Vagina (tissue), 2 donors: Measurements from ENCODE around the gene MYO1G. TPM values are rescaled to one million over a fixed set of nuclear protein-coding genes. Genes with fewer than 3 reads are reported as not detected.

Experiments
- DNase-seq, 2 donors: peaks; one replicate each; pipeline ENCODE4 v3.0.0-alpha.2; 2017; ENCODE audit errors: extremely low spot score in 2 of 2
- H3K27ac ChIP-seq: fragments of 200-600 bp; sonication (generic); one replicate; pipeline ENCODE4 v1.5.1; 2019
- H3K27me3 ChIP-seq: fragments of 200-600 bp; sonication (generic); one replicate; pipeline ENCODE4 v1.5.1; 2019
- H3K36me3 ChIP-seq, 2 donors: fragments of 200-600 bp; sonication (generic); one replicate each; pipeline ENCODE4 v1.5.1; 2017 to 2019
- H3K4me1 ChIP-seq: fragments of 200-600 bp; sonication (generic); one replicate; pipeline ENCODE4 v1.5.1; 2019
- H3K4me3 ChIP-seq, 2 donors: fragments of 200-600 bp; sonication (generic); 1 replicate in 1 of 2; 2 replicates in 1 of 2; pipeline ENCODE4 v1.5.1; 2016 to 2019
- H3K9me3 ChIP-seq: fragments of 200-600 bp; sonication (generic); one replicate; pipeline ENCODE4 v1.5.1; 2019
- CTCF ChIP-seq, 3 experiments: fragments of 450-650 bp in 2 of 3; fragments of 200-600 bp in 1 of 3; sonication (generic) in 1 of 3; IDR thresholded peaks; one replicate each; pipeline ENCODE4 v1.5.1; 2017 to 2019; ENCODE audit warnings: antibody characterized with exemption in 3 of 3, mild to moderate bottlenecking in 2 of 3, moderate library complexity in 2 of 3
- POLR2A ChIP-seq, 2 donors: fragments of 450-650 bp; IDR thresholded peaks; one replicate each; pipeline ENCODE4 v1.6.1; 2017; ENCODE audit warnings: antibody characterized with exemption in 2 of 2, mild to moderate bottlenecking in 2 of 2, moderate library complexity in 2 of 2
- POLR2AphosphoS5 ChIP-seq, 2 donors: sonication (generic); formaldehyde crosslinking; IDR thresholded peaks; one replicate each; pipeline ENCODE4 v1.9.0; 2017; ENCODE audit warnings: antibody characterized with exemption in 2 of 2, mild to moderate bottlenecking in 2 of 2, low read depth in 1 of 2; ENCODE audit not compliant: insufficient read depth in 1 of 2
- intact Hi-C: fragments of 100-400 bp; cut with DNase I; formaldehyde crosslinking; loops from one replicate; pipeline ENCODE4 v1.15.1; 2023
- total RNA-seq: library from RNA; depleted of rRNA; stranded (reverse); fragments of >200 nt; gene quantifications from one replicate; pipeline ENCODE4 v1.2.3, GENCODE V29; 2016

MYO1G gene
- total RNA-seq, 1 donor from 2014 or later, result 5.2 TPM

- intact Hi-C loops, result no loop called here
- DNase-seq, result no peak
- Histone ChIP-seq H3K4me3 (no peak overlapping the region), H3K36me3 (no peaks in the 10 kb centered on the region), H3K27me3 (no peaks in the 10 kb centered on the region), H3K4me1 (peaks cover 22% of the 10 kb centered on the region), H3K27ac (no peak overlapping the region), H3K9me3 (no peaks in the 10 kb centered on the region)
- TF ChIP-seq POLR2AphosphoS5 (IDR thresholded peaks at IDR 0.05; ENCODE audit: insufficient read depth in 1 of 2, low read depth in 1 of 2), result no peak
- no peak for TF ChIP-seq CTCF (IDR thresholded peaks at IDR 0.05)
- no peak for TF ChIP-seq POLR2A (IDR thresholded peaks at IDR 0.05)
Measured at GRCh38 chr7:44990109-44991023, 11.6 kb upstream of the MYO1G start.

- H3K36me3 ChIP-seq, result peaks cover 0 to 11% of the 10 kb centered on the region in 2 donors
- intact Hi-C loops, result loop anchor here (10.0 kb wide), 2 partner anchors 104 to 414 kb away; partner anchors contain the start of genes DDX56 and PURB
- TF ChIP-seq POLR2A (IDR thresholded peaks at IDR 0.05), result no peak
- TF ChIP-seq POLR2AphosphoS5 (IDR thresholded peaks at IDR 0.05; ENCODE audit: insufficient read depth in 1 of 2, low read depth in 1 of 2), result no peak
- no peak for TF ChIP-seq CTCF (IDR thresholded peaks at IDR 0.05)
Measured at GRCh38 chr7:44989132-44989531, 10.3 kb upstream of the MYO1G start.

GRCh38 chr7:44988701-44989100, 9.9 kb upstream of the MYO1G start:
- H3K4me3 ChIP-seq, result no peak overlapping the region
- no peak for TF ChIP-seq CTCF (IDR thresholded peaks at IDR 0.05)
- TF ChIP-seq POLR2AphosphoS5 (IDR thresholded peaks at IDR 0.05; ENCODE audit: insufficient read depth in 1 of 2, low read depth in 1 of 2), result no peak
- no peak for TF ChIP-seq POLR2A (IDR thresholded peaks at IDR 0.05)
- peaks cover 38% of the 10 kb centered on the region for H3K4me1 ChIP-seq
- DNase-seq, result no peak
- intact Hi-C loops, result loop anchor here (10.0 kb wide), 2 partner anchors 104 to 414 kb away; partner anchors contain the start of genes DDX56 and PURB
- H3K9me3 ChIP-seq, result no peaks in the 10 kb centered on the region
- H3K36me3 ChIP-seq, result peaks cover 0 to 15% of the 10 kb centered on the region in 2 donors
- H3K27me3 ChIP-seq, result no peaks in the 10 kb centered on the region
- H3K27ac ChIP-seq, result no peak overlapping the region

More at GRCh38 chr7:44989132-44989531, 10.3 kb upstream of the MYO1G start:
- no peaks in the 10 kb centered on the region for H3K9me3 ChIP-seq
- peaks cover 35% of the 10 kb centered on the region for H3K4me1 ChIP-seq
- no peak overlapping the region for H3K4me3 ChIP-seq
- no peak overlapping the region for H3K27ac ChIP-seq
- no peaks in the 10 kb centered on the region for H3K27me3 ChIP-seq
- DNase-seq, result no peak

GRCh38 chr7:44987996-44988395, 9.2 kb upstream of the MYO1G start:
- Histone ChIP-seq H3K9me3 (no peaks in the 10 kb centered on the region), H3K4me3 (no peak overlapping the region), H3K27me3 (no peaks in the 10 kb centered on the region), H3K4me1 (peaks cover 38% of the 10 kb centered on the region), H3K36me3 (peaks cover 0 to 22% of the 10 kb centered on the region in 2 donors), H3K27ac (no peak overlapping the region)
- DNase-seq, result no peak
- intact Hi-C loops, result loop anchor here (10.0 kb wide), 2 partner anchors 103 to 413 kb away; partner anchors contain the start of genes DDX56 and PURB
- no peak for TF ChIP-seq CTCF (IDR thresholded peaks at IDR 0.05)
- TF ChIP-seq POLR2A (IDR thresholded peaks at IDR 0.05), result no peak
- TF ChIP-seq POLR2AphosphoS5 (IDR thresholded peaks at IDR 0.05; ENCODE audit: insufficient read depth in 1 of 2, low read depth in 1 of 2), result no peak
